Gastroesophageal sphincter (tissue), 3 donors: ENCODE measurements around the gene HIVEP3.

Experiments
- CTCF ChIP-seq, 4 experiments: fragments of 200-600 bp in 2 of 4; fragments of 450-650 bp in 2 of 4; sonication (generic) in 1 of 4; IDR thresholded peaks; one replicate each; pipeline ENCODE4 v1.5.1; 2017 to 2019; ENCODE audit warnings: antibody characterized with exemption in 4 of 4, mild to moderate bottlenecking in 2 of 4, moderate library complexity in 2 of 4
- POLR2AphosphoS5 ChIP-seq: sonication (generic); formaldehyde crosslinking; IDR thresholded peaks from one replicate; pipeline ENCODE4 v1.6.1; 2017; ENCODE audit warnings: antibody characterized with exemption

DNA sequence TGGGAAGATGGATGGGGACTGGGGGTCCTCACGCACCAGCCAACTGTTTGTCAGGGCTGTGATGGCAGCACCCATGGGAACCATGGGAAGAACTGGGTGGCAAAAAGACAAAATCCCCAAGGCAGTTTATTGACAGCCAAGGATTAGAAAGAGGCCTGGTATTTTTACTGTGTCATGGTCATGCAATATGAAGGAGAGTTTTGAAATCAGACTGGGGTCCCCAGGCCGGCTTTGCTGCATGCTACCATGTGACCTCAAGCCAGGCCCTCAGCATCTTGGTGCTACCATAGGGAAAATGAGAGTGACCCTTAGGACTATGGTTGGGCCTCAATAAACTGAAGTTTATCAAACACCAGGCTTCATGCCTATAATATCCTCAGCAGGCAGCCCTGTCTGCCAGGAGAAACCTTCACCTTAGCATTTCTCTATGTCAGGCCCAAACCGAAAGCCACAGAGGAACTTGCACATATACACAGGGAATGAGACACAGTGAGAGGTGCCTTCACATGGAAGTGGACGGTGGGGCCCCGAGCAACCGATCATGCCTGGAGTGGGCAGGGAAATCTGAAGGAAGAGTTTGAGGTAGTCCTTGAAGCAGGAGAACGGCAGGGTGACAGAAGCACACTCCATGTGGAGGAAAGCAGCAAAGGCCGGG is 203.2 kb downstream of the HIVEP3 start:
- TF ChIP-seq CTCF (IDR thresholded peaks at IDR 0.05) (no peak), POLR2AphosphoS5 (no peak)
